NCI-H2227 (cell line): ENCODE measurements around the gene ZHX3.

ENCODE experiments used
- DNase-seq: peaks from one replicate; lab custom pipeline; 2025; ENCODE audit not compliant: unreplicated experiment; lab: John Stamatoyannopoulos, UW

ZHX3 gene

GRCh38 chr20:41226426-41226825 is 91.1 kb downstream of the ZHX3 start:
- DNase-seq: no peak

- no peak for DNase-seq
These were observed 92.4 kb downstream of the ZHX3 start for GRCh38 chr20:41225091-41225490.

DNA sequence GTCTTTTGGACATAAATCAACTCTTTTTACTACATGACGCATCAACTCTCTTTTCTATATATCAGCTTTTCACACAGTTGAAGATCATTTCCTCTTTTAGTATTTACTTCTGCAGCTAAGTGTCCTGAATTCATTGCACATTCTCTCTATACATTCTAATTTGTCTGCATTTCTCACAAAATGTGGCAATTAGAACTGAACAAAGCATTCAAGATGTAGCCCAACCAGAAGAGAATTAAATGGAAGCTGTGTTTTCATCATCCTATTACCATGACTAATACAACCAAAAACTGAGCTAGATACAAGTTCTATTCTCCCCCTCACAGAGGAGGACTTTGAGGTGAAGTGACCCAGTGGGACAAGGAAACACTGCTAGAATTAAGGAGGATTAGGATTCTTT is 93.2 kb downstream of the ZHX3 start:
- DNase-seq: no peak

GRCh38 chr20:41223112-41223511 is 94.4 kb downstream of the ZHX3 start:
- DNase-seq: no peak

DNA sequence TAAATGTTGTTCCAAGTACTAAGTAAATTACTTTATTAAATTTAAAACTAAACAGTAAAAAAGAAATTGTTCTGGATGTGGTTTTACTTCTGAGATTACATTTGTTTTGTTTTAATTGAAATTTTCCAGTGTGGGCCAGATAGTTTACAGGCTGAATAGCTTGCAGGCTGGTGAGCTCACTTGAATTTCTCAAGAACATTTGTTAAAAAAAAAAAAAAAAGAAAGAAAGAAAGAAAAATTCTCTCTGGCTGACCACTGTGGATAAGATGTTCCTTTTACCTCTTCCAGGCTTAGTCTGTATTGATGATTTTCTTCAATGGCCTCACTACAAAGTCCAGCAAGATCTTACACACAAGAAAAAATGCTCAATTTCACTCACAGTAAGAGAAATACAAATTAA is 94.8 kb downstream of the ZHX3 start:
- no peak for DNase-seq

DNA sequence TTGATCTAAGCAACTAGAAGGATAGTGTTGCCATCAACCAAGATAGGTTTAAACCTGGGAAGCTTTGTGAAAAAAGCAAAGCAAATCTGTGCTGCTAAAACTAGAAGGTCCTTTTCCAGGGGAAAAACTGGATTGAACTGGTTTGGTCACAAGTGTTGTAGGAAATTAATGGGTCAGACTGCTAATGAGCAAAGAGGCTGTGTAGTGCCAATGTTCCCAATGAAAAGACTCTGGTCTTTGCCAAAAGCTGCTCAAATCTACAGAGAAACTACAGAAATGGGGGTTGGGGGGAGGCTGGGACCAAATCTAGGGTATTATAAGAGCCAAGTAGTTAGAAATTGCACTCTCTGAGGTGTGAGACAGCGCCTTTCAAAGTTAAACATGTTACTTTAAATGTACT is 95.2 kb downstream of the ZHX3 start:
- DNase-seq: no peak

- DNase-seq: no peak
These were observed 95.8 kb downstream of the ZHX3 start for GRCh38 chr20:41221614-41222218.

DNA sequence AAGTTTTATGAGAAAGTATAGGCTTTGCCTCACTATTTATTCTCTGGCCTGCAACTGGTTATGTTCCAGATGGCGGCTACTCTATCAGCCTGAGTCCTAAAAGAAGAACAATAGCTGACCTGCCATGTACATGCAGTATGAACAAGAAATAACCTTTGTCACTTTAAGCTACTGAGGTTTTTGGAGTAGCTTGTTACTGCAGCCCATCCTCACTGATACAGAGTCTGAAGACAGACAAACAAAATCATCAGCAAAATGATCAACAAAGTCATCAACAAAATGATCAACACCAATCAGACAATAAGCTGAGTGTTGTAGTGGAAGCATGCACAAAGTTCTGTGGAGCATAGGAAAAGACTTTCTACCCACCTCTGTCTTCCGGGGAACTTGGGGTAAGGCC is 97.7 kb downstream of the ZHX3 start:
- no peak for DNase-seq

DNA sequence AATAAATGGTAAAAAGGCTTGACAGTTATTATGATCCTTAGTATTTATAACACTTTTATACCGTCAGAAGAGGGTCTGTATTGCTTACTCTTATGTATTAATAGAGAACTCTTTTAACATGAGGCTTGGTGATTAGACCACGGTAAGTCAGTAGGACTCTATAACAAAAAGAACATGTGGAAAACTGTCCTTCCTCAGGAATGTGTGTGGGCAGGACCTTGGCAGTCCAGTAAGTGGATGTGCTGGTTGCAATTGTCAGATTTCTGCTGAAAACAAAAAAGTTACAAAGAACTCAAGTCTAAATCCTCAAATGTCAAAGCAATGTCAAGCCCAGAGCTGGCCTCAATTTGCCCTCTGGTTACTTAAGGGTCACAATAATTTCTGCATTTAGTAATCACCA is 99.1 kb downstream of the ZHX3 start:
- DNase-seq: no peak

DNA sequence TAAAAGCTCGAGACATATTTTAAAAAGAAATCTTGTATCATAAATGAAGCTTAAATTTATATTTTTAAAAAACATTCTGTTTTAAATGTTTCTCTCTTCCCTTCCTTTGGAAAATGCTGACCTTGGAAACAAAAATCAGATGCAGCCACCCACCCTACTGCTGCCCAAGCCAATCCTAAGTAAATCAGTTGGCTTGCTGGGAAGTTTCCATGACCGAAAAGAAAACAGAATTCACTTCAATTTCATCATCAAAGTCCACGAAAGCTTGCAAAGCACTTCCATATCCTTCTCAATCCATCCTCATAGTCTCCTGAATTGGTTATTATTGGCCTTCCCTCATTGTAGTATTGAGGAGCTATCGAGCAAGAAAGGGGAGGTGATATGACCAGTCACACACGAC is 100.1 kb downstream of the ZHX3 start:
- no peak for DNase-seq

DNA sequence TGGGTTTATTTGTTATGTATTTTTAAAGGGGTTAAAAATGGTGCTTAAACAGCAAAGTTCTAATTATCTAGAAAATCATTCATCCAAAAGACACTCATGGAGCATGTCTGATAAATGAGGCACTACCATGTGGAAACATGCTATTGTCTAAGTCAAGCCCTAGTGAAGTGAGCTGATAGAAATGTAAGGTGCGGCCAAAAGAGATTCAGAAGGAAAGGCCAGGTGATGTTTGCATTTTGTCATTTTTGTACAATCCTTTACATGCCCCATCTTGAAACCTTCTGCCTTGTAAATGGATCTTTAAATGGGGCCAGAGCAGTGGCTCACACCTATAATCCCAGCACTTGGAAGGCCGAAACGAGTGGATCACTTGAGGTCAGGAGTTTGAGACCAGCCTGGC is 102.9 kb downstream of the ZHX3 start:
- no peak for DNase-seq

- peak; percentile 18 for DNase-seq
These were observed 103.3 kb downstream of the ZHX3 start for GRCh38 chr20:41214202-41214601.

DNA sequence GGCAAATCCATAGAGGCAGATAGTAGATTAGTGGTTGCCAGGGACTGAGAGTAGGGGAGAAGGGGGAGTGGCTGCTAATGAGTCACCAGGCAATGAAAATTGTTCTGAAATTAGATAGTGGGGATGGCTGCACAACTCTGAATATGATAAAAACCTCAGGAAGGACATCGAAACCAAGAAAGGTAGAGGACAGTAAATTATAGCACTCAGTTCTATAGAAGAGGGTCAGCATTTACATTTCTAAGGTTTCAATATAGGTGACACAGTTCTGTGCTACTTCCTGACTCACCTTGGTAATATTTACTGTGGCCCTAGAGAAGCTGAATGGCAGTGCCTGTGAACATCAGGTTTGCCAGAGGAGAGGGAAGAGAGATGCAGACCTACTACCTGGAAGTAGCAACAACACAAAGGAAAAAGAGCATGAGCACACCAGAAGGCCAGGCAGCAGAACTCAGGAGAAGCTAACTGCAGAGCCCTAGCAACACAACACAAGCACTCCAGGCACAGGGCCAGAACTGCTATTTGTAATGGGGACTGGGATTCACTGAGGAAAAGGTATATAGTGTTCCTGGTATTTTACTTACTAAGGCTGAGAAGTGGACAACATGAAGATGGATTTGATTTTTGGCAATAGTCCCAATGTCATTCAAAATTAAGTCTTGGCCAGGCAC is 104.2 kb downstream of the ZHX3 start:
- peak; percentile 20 for DNase-seq

DNA sequence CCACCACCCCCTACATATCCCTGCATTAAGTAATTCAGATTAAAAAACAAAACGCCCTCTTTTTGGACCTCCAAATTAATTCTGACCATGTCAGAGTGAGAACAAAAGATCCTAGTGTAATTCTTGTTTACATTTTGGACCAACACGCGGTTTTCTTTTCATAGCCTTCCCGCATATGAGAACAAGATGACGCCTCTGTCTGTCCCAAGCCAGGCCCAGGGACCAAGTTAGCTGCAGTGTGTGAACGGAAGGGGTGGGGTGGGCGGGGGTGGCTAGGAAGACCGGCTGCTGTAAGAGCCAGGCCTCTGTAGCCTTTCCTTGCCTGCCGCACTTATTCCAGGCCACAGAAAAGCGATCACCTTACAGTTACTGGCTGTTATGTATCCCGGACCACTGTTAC is 112.2 kb downstream of the ZHX3 start:
- DNase-seq: no peak

DNA sequence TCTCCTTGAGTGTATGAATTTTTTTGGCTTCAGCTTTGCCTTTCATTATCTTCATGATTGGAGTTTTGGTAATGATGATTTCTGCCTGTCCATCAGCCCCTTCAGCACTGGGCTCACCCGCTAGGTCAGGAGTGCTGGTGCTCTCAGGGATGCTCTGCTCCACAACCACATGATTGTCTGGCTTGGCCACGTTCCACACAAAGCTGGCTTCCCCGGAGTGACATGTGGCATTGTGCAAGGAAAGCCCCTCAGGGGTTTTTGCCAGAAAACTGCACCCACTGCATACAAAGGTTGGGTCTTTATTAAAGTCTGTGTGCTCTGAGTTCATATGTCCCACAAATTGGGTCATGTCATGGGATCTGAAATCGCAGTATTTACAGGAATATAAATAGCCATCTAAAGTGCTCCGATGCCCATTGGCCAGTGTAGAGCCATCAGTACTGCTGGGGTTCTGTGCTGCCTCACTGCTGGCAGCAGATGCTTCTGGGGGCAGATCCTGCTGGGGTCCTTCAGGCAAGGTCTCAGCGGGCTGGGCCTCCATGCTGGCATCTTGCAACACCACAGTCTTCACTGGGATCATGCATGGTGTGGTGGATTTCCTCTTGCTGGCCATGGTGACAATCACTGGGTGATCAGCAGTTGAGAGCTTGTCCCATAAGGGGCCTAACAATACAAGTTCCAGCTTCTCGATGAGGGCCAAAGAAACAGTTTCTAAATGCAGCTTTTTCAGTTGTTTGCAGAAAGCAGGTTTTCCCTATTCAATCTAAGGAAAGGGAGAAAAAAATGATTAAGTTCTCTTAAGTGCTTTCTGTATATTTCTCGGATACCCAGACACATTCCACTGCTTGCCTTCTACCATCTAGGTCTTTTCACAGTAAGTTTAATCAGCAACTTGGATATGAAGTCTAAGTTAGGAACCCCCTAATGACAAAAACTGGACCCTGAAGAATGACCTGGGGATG is 112.9 kb downstream of the ZHX3 start:
- no peak for DNase-seq

DNA sequence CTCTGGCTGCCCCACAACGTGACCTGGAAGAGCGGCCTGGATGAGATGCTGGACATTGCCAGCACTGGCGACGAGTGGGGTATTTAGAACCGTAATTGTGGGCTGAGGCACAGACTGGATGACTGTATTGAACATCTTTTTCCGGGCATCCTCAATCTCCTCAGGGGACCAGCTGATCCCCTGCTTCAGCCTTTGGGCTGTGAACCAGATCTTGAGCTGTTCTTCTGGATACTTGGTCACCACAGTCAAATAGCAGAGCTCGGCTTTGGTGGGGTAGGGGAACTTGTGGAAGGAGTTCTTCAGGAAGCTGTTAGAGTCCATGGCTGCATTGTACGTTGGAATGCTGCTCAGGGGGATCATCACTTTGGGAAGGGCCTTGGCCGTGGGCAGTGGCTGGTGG is 113.9 kb downstream of the ZHX3 start:
- DNase-seq: no peak

GRCh38 chr20:41202426-41202825 is 115.1 kb downstream of the ZHX3 start:
- DNase-seq: no peak

DNA sequence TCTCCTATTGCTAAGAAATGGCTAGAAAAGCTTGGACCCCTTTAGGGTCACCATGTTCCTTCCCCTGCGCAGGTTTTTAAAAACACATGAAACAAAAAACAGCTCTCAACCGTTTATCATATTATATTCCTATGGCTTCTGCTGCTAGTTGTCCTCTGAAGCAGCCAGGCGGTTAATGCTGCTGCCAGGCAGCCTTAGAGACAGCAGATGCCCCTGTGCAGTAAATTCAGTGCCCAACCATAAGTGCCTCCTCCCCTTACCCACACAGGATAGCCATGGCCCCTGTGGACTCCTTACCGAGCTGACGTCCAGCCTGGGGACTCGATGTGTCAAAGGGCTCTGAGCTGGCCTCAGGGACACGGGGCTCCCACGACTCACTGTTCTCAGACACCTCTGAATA is 115.8 kb downstream of the ZHX3 start:
- DNase-seq: no peak

DNA sequence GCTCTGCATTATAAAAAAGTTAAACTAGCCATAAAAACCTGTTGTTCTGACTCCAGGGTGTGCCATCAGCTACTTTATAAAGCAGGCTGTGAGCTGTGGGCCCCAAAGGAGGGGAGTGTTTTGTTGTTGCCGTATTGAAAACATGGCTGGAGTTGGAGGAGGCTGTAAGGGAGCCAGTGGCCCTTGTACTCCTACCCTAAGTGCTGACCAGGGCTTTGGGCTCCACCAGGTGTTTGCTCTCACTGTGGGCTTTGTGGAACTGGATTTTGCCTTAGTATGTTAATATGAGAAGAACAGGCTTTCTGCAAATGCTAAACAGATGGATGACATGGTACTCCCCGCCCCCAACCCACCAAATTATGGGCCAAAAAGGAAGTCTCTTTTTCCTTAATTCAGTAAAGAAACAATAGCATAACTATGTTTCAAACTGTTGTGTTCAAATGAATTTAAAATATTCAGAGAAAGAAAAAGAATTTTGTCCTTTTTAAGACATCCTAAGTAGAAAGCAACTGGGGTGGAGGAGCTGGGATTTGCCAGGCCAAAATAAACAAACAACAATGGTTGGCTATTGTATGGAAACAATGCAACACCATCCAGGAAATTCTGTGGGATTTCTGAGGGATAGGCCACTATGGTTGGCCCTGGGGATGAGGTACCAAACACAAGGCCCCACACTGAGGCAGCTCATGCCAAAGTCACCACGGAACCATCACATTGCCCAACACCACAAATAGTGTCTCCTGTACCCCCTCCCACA is 116.9 kb downstream of the ZHX3 start:
- no peak for DNase-seq

DNA sequence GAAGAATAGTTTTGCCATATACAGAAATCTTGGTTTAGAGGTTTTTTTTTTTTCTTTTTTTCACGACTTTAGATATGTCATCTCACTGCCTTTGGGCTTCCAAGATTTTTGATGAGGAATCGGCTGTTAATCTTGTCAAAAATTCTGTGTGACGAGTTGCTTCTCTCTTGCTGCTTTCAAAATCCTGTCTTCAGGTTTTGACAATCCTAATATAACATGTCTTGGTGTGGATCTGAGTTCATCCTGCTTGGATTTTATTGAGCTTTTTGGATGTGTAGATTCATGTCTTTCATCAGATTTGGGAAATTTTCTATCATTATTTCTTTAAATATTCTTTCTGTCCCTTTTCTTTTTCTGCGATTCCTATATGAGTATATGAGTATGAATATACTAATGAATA is 119.1 kb downstream of the ZHX3 start:
- no peak for DNase-seq

DNA sequence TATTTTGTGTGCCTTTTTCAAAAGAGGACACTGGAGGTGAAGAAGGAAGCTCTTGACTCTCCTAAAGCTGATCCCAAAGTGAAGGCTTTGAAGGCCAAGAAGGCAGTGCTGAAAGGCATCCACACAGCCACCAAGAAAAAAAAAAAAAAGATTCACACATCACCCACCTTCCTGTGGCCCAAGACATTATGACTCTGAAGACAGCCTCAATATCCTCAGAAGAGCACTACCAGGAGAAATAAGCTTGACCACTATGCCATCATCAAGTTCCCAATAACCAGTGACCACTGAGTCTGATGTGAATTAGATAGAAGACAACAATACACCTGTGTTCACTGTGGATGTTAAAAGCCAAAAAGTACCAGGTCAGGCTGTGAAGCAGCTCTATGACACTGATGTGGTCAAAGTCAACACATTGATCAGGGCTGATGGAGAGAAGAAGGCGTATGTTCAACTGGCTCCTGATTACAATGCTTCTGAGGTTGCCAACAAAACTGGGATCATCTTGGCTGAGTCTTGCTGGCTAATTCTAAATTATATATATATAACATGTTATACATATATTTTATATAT is 120.8 kb downstream of the ZHX3 start:
- no peak for DNase-seq
